Adipocyte (in vitro differentiated cells): ENCODE data around the gene AGPAT2.

Experiments
- DNase-seq: peaks from one replicate; pipeline ENCODE4 v3.0.0-alpha.2; 2015; ENCODE audit warnings: low read depth
- H3K27me3 ChIP-seq: replicated peaks from 2 replicates; pipeline ENCODE4 v1.7.0; 2013; ENCODE audit warnings: mild to moderate bottlenecking, low read length, moderate library complexity; ENCODE audit not compliant: control insufficient read depth, insufficient read depth
- H3K36me3 ChIP-seq: 2 replicates; pipeline ENCODE4 v1.7.0; 2013; ENCODE audit warnings: low read length, mild to moderate bottlenecking, moderate library complexity; ENCODE audit not compliant: control insufficient read depth, insufficient read depth, severe bottlenecking
- H3K4me1 ChIP-seq: 2 replicates; pipeline ENCODE4 v1.7.0; 2013; ENCODE audit warnings: mild to moderate bottlenecking, low read length, moderate library complexity; ENCODE audit not compliant: control insufficient read depth, insufficient read depth
- H3K4me3 ChIP-seq: 2 replicates; pipeline ENCODE4 v1.7.0; 2013; ENCODE audit warnings: mild to moderate bottlenecking, low read length, moderate library complexity
- H3K9ac ChIP-seq: 2 replicates; pipeline ENCODE4 v1.7.0; 2013; ENCODE audit warnings: mild to moderate bottlenecking, low read length, moderate library complexity
- H3K9me3 ChIP-seq: 2 replicates; pipeline ENCODE4 v1.7.0; 2013; ENCODE audit warnings: mild to moderate bottlenecking, low read length, moderate library complexity; ENCODE audit not compliant: control insufficient read depth

The AGPAT2 gene

DNA sequence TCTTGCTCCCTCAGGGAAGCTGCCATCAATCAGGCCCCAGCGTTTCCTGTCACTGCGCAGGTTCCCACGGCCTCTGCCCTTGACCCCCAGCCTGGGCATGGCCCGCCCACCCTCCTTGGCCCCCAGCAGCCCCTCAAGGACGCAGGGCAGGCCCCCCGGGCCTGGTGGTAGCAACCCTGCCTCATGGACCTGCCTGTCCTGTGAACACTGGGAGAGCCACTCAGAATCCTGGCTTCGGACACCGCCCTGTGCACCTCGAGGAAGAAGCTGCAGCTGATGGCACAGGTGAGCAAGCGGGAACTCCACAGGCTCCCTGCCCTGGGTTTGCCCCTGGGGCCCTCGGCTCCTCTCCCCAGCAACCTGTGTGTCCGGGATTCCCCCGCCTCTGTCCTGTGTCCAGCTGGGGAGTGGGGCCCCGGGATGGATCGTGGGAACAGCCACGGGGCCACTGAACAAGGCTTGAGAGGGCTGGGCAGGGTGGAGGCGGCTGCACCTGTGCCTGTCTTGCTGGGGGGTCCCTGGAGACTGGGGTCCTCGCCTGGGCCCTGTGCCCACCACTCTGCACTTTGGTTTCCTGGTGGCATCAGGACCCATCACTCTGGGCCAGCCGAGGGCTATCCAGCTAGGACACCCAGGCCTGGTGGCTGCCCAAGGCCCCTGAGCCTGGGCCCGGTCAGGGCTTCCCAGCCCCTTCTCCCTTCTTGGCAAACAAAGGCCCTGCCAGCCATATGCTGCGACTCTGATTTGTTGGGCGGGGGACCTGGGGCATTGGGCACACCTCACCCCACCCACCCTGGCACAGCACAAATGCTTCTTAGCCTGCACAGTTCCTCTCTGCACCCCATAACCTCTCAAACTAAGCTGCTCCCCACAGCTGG lies 58.0 kb downstream of the AGPAT2 start:
- no peak for DNase-seq
- Histone ChIP-seq H3K9me3 (no peaks in the 10 kb centered on the region), H3K4me1 (no peaks in the 10 kb centered on the region), H3K27me3 (peaks cover 12% of the 10 kb centered on the region), H3K4me3 (no peak overlapping the region), H3K9ac (no peak overlapping the region), H3K36me3 (no peaks in the 10 kb centered on the region)

DNA sequence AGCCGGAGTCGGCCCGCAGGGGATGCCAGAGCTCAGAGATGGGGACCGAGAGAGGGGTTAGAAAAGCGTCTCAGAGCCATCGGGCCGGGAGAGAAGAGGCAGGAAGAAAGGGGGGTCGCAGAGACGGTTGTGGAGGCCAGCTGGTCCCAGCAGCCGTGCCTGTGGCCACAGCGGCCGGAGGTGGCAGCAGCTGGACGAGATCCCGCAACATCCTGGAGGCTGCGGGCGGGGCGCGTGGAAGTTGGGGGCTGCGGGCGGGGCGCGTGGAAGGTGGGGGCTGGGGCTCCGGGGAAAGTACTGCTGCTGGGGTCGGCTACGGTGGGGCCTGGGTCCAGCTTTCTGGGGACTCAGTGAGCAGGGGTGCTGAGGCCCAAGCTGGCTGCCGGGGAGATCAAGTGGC lies 59.0 kb downstream of the AGPAT2 start:
- H3K4me3 ChIP-seq: no peak overlapping the region
- DNase-seq: no peak
- no peaks in the 10 kb centered on the region for H3K4me1 ChIP-seq
- no peaks in the 10 kb centered on the region for H3K36me3 ChIP-seq
- H3K9ac ChIP-seq: no peak overlapping the region
- H3K27me3 ChIP-seq: peaks cover 12% of the 10 kb centered on the region
- no peaks in the 10 kb centered on the region for H3K9me3 ChIP-seq

DNA sequence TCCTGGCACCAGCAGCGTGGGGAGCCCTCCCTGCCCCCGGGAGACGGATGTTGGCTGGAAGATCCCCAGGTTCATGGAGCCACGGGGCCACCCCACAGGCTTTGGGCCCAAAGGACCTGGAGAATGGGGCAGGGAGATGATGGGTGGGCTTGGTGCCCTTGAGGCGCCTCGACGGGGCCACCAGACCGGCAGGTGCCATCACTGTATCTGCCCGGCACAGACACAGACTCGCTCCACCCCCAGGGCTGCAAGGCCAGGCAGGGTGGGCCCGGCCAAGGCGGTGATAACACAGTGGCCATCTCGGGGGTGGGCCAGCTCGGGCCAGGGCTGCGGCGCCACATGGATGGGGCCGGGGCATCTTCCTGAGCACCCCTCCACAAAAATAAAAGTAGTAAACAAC lies 59.6 kb downstream of the AGPAT2 start:
- peaks cover 14% of the 10 kb centered on the region for H3K27me3 ChIP-seq
- H3K9me3 ChIP-seq: no peaks in the 10 kb centered on the region
- no peak for DNase-seq
- H3K4me1 ChIP-seq: no peaks in the 10 kb centered on the region
- no peaks in the 10 kb centered on the region for H3K36me3 ChIP-seq
- no peak overlapping the region for H3K4me3 ChIP-seq
- no peak overlapping the region for H3K9ac ChIP-seq

- Histone ChIP-seq H3K4me1 (no peaks in the 10 kb centered on the region), H3K27me3 (peaks cover 19% of the 10 kb centered on the region), H3K9me3 (no peaks in the 10 kb centered on the region), H3K4me3 (no peak overlapping the region), H3K9ac (no peak overlapping the region), H3K36me3 (no peaks in the 10 kb centered on the region)
- no peak for DNase-seq
Observed at GRCh38 chr9:136626740-136627642, 60.3 kb downstream of the AGPAT2 start.

DNA sequence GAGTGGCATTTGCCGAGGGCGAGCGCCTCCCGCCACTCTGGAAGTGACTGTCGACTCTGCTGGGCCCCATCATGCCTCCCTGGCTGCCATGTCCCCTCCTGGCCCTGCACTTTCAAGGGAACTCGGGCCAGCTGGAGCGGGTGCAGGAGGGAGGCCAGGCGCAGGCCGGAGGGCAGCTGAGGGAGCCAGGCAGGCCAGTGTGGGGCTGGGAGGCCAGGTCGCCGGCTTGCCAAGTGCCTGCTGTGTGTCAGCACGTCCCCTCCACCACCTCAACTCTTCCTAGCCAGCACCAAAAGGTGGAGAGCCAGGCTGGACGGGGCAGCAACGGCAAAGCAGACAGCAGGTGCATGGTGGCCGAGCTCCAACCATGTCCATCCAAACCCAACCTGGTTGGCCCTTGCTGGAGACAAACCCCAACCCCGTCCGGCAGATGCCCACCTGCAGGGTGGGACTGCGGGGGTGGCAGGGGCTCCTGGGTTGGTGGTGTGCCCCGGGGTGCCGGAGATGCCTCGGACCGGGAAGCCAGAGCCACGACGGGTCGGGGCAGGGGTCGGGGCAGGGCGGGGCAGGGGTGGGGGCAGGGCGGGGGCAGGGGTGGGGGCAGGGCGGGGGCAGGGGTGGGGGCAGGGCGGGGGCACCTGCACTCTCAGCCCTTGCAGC lies 61.1 kb downstream of the AGPAT2 start:
- DNase-seq: no peak
- Histone ChIP-seq H3K36me3 (no peaks in the 10 kb centered on the region), H3K4me3 (no peak overlapping the region), H3K9ac (no peak overlapping the region), H3K9me3 (no peaks in the 10 kb centered on the region), H3K27me3 (peaks cover 25% of the 10 kb centered on the region), H3K4me1 (no peaks in the 10 kb centered on the region)

GRCh38 chr9:136625101-136626065 lies 61.9 kb downstream of the AGPAT2 start:
- Histone ChIP-seq H3K36me3 (no peaks in the 10 kb centered on the region), H3K27me3 (peaks cover 26% of the 10 kb centered on the region), H3K4me3 (no peak overlapping the region), H3K9ac (no peak overlapping the region), H3K9me3 (no peaks in the 10 kb centered on the region), H3K4me1 (no peaks in the 10 kb centered on the region)
- peak; percentile 62 for DNase-seq

DNA sequence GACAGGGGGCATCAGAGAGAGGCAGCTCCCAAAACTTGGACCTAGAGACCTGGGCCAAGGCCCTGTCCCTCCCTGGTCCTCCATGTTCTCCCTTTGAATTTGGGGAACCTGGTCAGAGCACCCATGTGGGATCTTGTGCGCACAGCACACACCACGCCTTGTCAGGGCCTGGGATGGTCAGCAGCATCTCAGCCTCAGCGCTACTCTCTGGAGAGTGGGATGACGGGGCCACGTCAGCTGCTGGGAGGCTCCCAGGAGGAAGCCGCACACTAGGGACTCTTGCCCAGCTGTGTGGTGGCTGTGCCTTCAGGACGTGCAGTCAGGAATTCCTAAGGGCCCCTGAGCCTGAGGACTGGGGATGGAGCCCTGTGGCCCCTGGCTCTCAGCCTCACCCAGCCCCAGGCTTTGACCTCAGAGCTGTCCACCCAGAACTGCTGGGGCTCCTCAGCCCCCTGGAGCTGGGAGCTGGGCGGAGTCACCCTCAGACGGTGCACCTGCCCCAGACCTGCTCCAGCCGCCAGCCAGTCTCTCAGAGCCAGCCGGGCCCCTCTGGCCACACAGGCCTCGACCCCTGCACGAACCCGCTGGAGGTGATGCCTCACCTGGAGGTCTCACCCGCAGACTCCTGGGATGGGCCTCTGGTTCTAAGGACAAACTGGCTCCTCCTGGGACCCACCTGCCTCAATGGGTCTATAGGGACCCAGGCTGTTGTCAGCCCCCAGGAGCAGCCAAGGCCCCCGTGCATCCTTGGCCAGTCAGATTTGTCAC lies 62.9 kb downstream of the AGPAT2 start:
- Histone ChIP-seq H3K27me3 (peaks cover 26% of the 10 kb centered on the region), H3K4me3 (no peak overlapping the region), H3K4me1 (no peaks in the 10 kb centered on the region), H3K9me3 (no peaks in the 10 kb centered on the region), H3K9ac (no peak overlapping the region), H3K36me3 (no peaks in the 10 kb centered on the region)
- DNase-seq: no peak

DNA sequence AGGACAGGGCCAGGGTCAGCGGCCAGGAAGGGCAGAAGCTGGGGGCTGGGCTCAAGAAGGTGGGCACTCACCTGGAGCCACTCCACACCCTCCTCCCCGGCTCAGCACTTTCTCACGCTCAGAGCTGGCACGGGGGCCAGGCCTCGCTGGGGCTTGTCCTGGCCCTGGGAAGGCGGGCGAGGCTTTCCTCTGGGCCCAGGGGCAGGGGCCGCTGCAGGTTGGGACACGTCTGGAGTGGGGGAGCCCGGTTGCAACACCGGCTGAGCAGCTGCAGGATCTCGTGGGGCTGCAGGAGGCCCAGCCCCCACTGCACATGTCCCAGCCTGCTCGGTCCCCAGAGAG lies 63.4 kb downstream of the AGPAT2 start:
- Histone ChIP-seq H3K36me3 (no peaks in the 10 kb centered on the region), H3K9ac (no peak overlapping the region), H3K9me3 (no peaks in the 10 kb centered on the region), H3K4me3 (no peak overlapping the region), H3K27me3 (peaks cover 27% of the 10 kb centered on the region), H3K4me1 (no peaks in the 10 kb centered on the region)
- DNase-seq: no peak
